Gastroesophageal sphincter (tissue), 4 donors: ENCODE results near the gene CPEB1. TPM values are rescaled to one million over a fixed set of nuclear protein-coding genes. Genes with fewer than 3 reads are reported as not detected.

ENCODE experiments used
- ATAC-seq: fragments of 150-250 bp; one replicate; pipeline ENCODE4 v1.9.1; 2016; ENCODE audit warnings: mild to moderate bottlenecking, moderate library complexity
- H3K27ac ChIP-seq, 4 donors: fragments of 200-600 bp; sonication (generic) in 3 of 4; 1 replicate in 3 of 4; 2 replicates in 1 of 4; pipeline ENCODE4 v1.5.1; 2016 to 2019
- H3K27me3 ChIP-seq: fragments of 200-600 bp; sonication (generic); one replicate; pipeline ENCODE4 v1.5.1; 2019
- H3K36me3 ChIP-seq, 2 donors: fragments of 200-600 bp; sonication (generic); one replicate each; pipeline ENCODE4 v1.5.1; 2019; ENCODE audit warnings: control low read depth in 1 of 2
- H3K4me1 ChIP-seq, 3 donors: fragments of 200-600 bp; sonication (generic); 1 replicate in 2 of 3; 2 replicates in 1 of 3; pipeline ENCODE4 v1.5.1; 2016 to 2019; ENCODE audit warnings: control low read depth in 2 of 3
- H3K4me3 ChIP-seq, 2 donors: fragments of 200-600 bp; sonication (generic); one replicate each; pipeline ENCODE4 v1.5.1; 2019; ENCODE audit warnings: mild to moderate bottlenecking in 1 of 2, moderate library complexity in 1 of 2
- H3K9me3 ChIP-seq, 3 donors: fragments of 200-600 bp; sonication (generic); one replicate each; pipeline ENCODE4 v1.5.1; 2017 to 2019; ENCODE audit warnings: control low read depth in 2 of 3
- CTCF ChIP-seq, 4 experiments: fragments of 200-600 bp in 2 of 4; fragments of 450-650 bp in 2 of 4; sonication (generic) in 1 of 4; IDR thresholded peaks; one replicate each; pipeline ENCODE4 v1.5.1; 2017 to 2019; ENCODE audit warnings: antibody characterized with exemption in 4 of 4, mild to moderate bottlenecking in 2 of 4, moderate library complexity in 2 of 4
- EP300 ChIP-seq: sonication (generic); formaldehyde crosslinking; IDR thresholded peaks from one replicate; pipeline ENCODE4 v1.6.1; 2017; ENCODE audit warnings: antibody characterized with exemption, mild to moderate bottlenecking
- POLR2A ChIP-seq, 2 donors: fragments of 450-650 bp; IDR thresholded peaks; one replicate each; pipeline ENCODE4 v1.6.1; 2017; ENCODE audit warnings: antibody characterized with exemption in 2 of 2, mild to moderate bottlenecking in 2 of 2, moderate library complexity in 1 of 2
- POLR2AphosphoS5 ChIP-seq: sonication (generic); formaldehyde crosslinking; IDR thresholded peaks from one replicate; pipeline ENCODE4 v1.6.1; 2017; ENCODE audit warnings: antibody characterized with exemption
- WGBS, 2 donors: methylation state at CpG; one replicate each; pipeline ENCODE4 v1.1.5; 2018; ENCODE audit warnings: low coverage in 1 of 2; 5-methylcytosine and 5-hydroxymethylcytosine counted together
- total RNA-seq, 4 donors: library from RNA; depleted of rRNA; stranded (reverse); fragments of >200 nt; gene quantifications; one replicate each; pipeline ENCODE4 v1.1.0, GENCODE V29; 2016

The CPEB1 gene
- total RNA-seq, 4 donors from 2014 or later: 3.2 to 7.8 (median 5.3) TPM

DNA sequence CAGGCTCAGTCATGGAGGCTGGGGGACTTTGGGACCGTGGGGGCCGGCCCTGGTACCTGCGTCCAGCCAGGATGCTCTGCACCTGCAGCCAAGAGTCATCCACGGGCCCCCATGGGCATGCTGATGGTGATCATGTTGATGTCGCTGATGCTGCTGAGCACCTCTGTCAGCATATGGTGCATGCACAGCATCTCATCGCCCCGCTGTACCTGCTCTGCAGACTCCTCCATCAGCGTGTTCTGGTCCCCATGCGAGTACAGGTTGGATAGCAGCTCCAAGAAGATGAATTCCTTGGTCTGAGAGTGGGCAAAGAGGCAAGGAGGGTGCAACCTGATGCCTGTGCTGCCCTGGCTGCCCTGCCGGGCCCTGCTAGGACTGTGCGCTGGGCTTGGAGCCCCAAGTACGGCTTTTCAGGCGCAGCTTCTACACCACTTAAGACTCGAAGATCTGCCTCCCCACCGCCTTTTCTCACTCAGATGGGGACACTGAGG, 114.1 kb downstream of the CPEB1 start:
- Histone ChIP-seq H3K27me3 (no peaks in the 10 kb centered on the region), H3K9me3 (no peaks in the 10 kb centered on the region), H3K27ac (no peak overlapping the region), H3K4me1 (peaks cover 0 to 20% (median 0%) of the 10 kb centered on the region in 3 donors), H3K4me3 (no peak overlapping the region), H3K36me3 (peaks cover 0 to 58% of the 10 kb centered on the region in 2 donors)
- WGBS, 2 donors: 93% methylated on average over 6 of the region's 15 CpGs; no CpG with 5 or more reads in 1 of the 2 donors
- ATAC-seq: no peak
- TF ChIP-seq EP300: no peak
- TF ChIP-seq POLR2A (IDR thresholded peaks at IDR 0.05): no peak
- TF ChIP-seq CTCF (IDR thresholded peaks at IDR 0.05): no peak
- TF ChIP-seq POLR2AphosphoS5: no peak

GRCh38 chr15:82532383-82532990, 114.7 kb downstream of the CPEB1 start:
- TF ChIP-seq CTCF (IDR thresholded peaks at IDR 0.05) (no peak), EP300 (no peak), POLR2A (IDR thresholded peaks at IDR 0.05) (no peak)
- Histone ChIP-seq H3K4me1 (peaks cover 0 to 15% (median 0%) of the 10 kb centered on the region in 3 donors), H3K27ac (no peak overlapping the region), H3K4me3 (no peak overlapping the region), H3K36me3 (peaks cover 0 to 52% of the 10 kb centered on the region in 2 donors), H3K9me3 (no peaks in the 10 kb centered on the region), H3K27me3 (no peaks in the 10 kb centered on the region)
- WGBS, 2 donors: 60 to 92% methylated on average over 1 to 2 of the region's 9 CpGs
- ATAC-seq: no peak

GRCh38 chr15:82531496-82532382, 115.4 kb downstream of the CPEB1 start:
- Histone ChIP-seq H3K9me3 (no peaks in the 10 kb centered on the region), H3K4me3 (no peak overlapping the region), H3K36me3 (peaks cover 0 to 45% of the 10 kb centered on the region in 2 donors), H3K27ac (no peak overlapping the region), H3K27me3 (no peaks in the 10 kb centered on the region), H3K4me1 (peaks cover 0 to 10% (median 0%) of the 10 kb centered on the region in 3 donors)
- WGBS, 2 donors: 76% methylated on average over 5 of the region's 11 CpGs; no CpG with 5 or more reads in 1 of the 2 donors
- TF ChIP-seq EP300 (no peak), POLR2A (IDR thresholded peaks at IDR 0.05) (no peak), POLR2AphosphoS5 (no peak), CTCF (IDR thresholded peaks at IDR 0.05) (no peak)
- ATAC-seq: no peak

DNA sequence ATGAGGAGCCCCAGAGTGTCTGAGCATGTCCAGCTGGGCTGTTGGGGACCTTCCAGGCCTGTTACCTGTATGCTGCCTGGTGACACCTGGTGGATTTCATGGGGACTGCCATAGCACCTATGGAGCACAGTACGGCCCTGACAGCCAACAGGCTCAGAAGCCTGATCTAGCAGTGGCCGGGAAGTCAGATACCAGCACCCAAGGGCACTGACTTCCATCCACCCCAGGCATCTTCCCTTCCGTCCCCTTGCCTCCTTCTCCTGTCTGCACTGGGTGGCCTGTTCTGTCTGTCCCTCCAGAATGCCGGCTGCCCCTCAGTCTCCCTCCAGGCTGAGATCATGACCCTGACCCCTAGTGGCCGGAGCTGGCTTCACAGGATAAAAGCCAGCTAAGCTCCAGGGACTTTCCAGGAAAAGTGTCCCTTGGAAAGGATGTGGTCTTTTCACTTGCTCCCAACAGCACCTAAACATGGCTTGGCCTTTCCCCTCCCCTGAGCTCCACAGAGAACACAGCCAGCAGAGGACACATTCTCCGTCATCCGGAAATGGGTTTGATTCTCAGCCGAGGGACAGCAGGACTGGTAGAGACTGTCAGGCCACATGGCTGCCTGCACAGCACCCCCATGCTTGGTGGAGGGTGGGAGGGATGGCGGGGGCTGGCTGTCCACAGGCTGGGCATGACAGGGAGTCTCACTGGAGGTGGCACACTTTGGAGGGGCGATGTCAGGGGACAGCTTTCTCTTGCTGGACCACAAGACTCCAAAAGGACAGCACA, 116.4 kb downstream of the CPEB1 start:
- Histone ChIP-seq H3K36me3 (peaks cover 0 to 35% of the 10 kb centered on the region in 2 donors), H3K27me3 (no peaks in the 10 kb centered on the region), H3K27ac (peak overlapping the region in 2 of 4 donors; percentile 24 to 46), H3K9me3 (no peaks in the 10 kb centered on the region), H3K4me1 (peaks cover 0 to 10% (median 0%) of the 10 kb centered on the region in 3 donors), H3K4me3 (no peak overlapping the region)
- TF ChIP-seq CTCF (IDR thresholded peaks at IDR 0.05): peak; percentile 53 to 86 (median 66)
- TF ChIP-seq POLR2A (IDR thresholded peaks at IDR 0.05): no peak
- ATAC-seq: peak; percentile 92
- WGBS, 2 donors: 0% methylated on average over 1 of the region's 10 CpGs; no CpG with 5 or more reads in 1 of the 2 donors
